Activated CD8-positive, alpha-beta memory T cell treated with anti-CD3 and anti-CD28 coated beads for 4 hours (primary cell): ENCODE measurements around the gene NXPE4.
"Not testable (repeated sequence)": the region's sequence is repeated elsewhere in the genome, so short reads cannot be mapped to it uniquely, and the experiment has no call there.

Source experiments
- DNase-seq, 2 donors: peaks; one replicate each; pipeline ENCODE4 v3.0.0-alpha.2; 2020; ENCODE audit warnings: low read depth in 2 of 2

The NXPE4 gene

GRCh38 chr11:114610550-114610949 lies 15.0 kb upstream of the NXPE4 start:
- no peak for DNase-seq

- DNase-seq: no peak
These were observed 13.8 kb upstream of the NXPE4 start for GRCh38 chr11:114609429-114609828.

GRCh38 chr11:114608605-114609004 lies 13.0 kb upstream of the NXPE4 start:
- not testable (repeated sequence) for DNase-seq

- DNase-seq: no peak
These were observed 12.3 kb upstream of the NXPE4 start for GRCh38 chr11:114607753-114608459.

- DNase-seq: not testable (repeated sequence)
These were observed 11.2 kb upstream of the NXPE4 start for GRCh38 chr11:114606802-114607075.

- no peak for DNase-seq
These were observed 10.6 kb upstream of the NXPE4 start for GRCh38 chr11:114606003-114606801.

GRCh38 chr11:114605370-114605769 lies 9.8 kb upstream of the NXPE4 start:
- no peak for DNase-seq

- no peak for DNase-seq
These were observed 9.3 kb upstream of the NXPE4 start for GRCh38 chr11:114604886-114605285.

GRCh38 chr11:114604179-114604813 lies 8.7 kb upstream of the NXPE4 start:
- DNase-seq: no peak

- not testable (repeated sequence) for DNase-seq
These were observed 7.6 kb upstream of the NXPE4 start for GRCh38 chr11:114603151-114603550.

- DNase-seq: no peak
These were observed 2.9 kb upstream of the NXPE4 start for GRCh38 chr11:114598461-114598860.

GRCh38 chr11:114596175-114596919 lies 761 bp upstream of the NXPE4 start:
- DNase-seq: no peak

- no peak for DNase-seq
These were observed 883 bp downstream of the NXPE4 start for GRCh38 chr11:114594703-114595102.

- no peak for DNase-seq
These were observed 8.1 kb downstream of the NXPE4 start for GRCh38 chr11:114587398-114587953.

- DNase-seq: no peak
These were observed 8.8 kb downstream of the NXPE4 start for GRCh38 chr11:114586797-114587196.

- no peak for DNase-seq
These were observed 23.9 kb downstream of the NXPE4 start for GRCh38 chr11:114571712-114572111.

- no peak for DNase-seq
These were observed 25.8 kb downstream of the NXPE4 start for GRCh38 chr11:114569801-114570200.

- no peak for DNase-seq
These were observed 29.3 kb downstream of the NXPE4 start for GRCh38 chr11:114566276-114566675.

- no peak for DNase-seq
These were observed 30.8 kb downstream of the NXPE4 start for GRCh38 chr11:114564831-114565230.

GRCh38 chr11:114563077-114563476 lies 32.5 kb downstream of the NXPE4 start:
- DNase-seq: no peak

GRCh38 chr11:114562166-114562916 lies 33.2 kb downstream of the NXPE4 start:
- DNase-seq: no peak
